ENCODE data around the gene TCTN1.
"Not testable (repeated sequence)": the region's sequence is repeated elsewhere in the genome, so short reads cannot be mapped to it uniquely, and the experiment has no call there.

The TCTN1 gene

GRCh38 chr12:110585231-110585799 is 28.6 kb upstream of the TCTN1 start:
- no peak for DNase-seq (ENCODE audit: low read depth, low spot score)

- not testable (repeated sequence) for DNase-seq (ENCODE audit: low read depth, low spot score)
These were observed 26.8 kb upstream of the TCTN1 start for GRCh38 chr12:110587102-110587501.

- no peak for DNase-seq (ENCODE audit: low read depth, low spot score)
These were observed 23.9 kb upstream of the TCTN1 start for GRCh38 chr12:110590059-110590458.

- DNase-seq (ENCODE audit: low read depth, low spot score), result no peak
These were observed 23.1 kb upstream of the TCTN1 start for GRCh38 chr12:110590806-110591326.

- DNase-seq (ENCODE audit: low read depth, low spot score), result no peak
These were observed 22.4 kb upstream of the TCTN1 start for GRCh38 chr12:110591451-110592051.

- DNase-seq (ENCODE audit: low read depth, low spot score), result no peak
These were observed 21.9 kb upstream of the TCTN1 start for GRCh38 chr12:110592078-110592477.

GRCh38 chr12:110592919-110593318 is 21.0 kb upstream of the TCTN1 start:
- not testable (repeated sequence) for DNase-seq (ENCODE audit: low read depth, low spot score)

- no peak for DNase-seq (ENCODE audit: low read depth, low spot score)
These were observed 16.0 kb upstream of the TCTN1 start for GRCh38 chr12:110597885-110598284.

GRCh38 chr12:110599334-110599733 is 14.6 kb upstream of the TCTN1 start:
- no peak for DNase-seq (ENCODE audit: low read depth, low spot score)

GRCh38 chr12:110600254-110600653 is 13.7 kb upstream of the TCTN1 start:
- no peak for DNase-seq (ENCODE audit: low read depth, low spot score)

GRCh38 chr12:110602085-110602814 is 11.7 kb upstream of the TCTN1 start:
- not testable (repeated sequence) for DNase-seq (ENCODE audit: low read depth, low spot score)

- DNase-seq (ENCODE audit: low read depth, low spot score), result no peak
These were observed 7.7 kb upstream of the TCTN1 start for GRCh38 chr12:110606253-110606611.

GRCh38 chr12:110613071-110613770 is 708 bp upstream of the TCTN1 start:
- no peak for DNase-seq (ENCODE audit: low read depth, low spot score)

- DNase-seq (ENCODE audit: low read depth, low spot score), result no peak
These were observed 1.2 kb downstream of the TCTN1 start for GRCh38 chr12:110615171-110615570.

GRCh38 chr12:110616471-110617115 is 2.7 kb downstream of the TCTN1 start:
- no peak for DNase-seq (ENCODE audit: low read depth, low spot score)

- no peak for DNase-seq (ENCODE audit: low read depth, low spot score)
These were observed 5.6 kb downstream of the TCTN1 start for GRCh38 chr12:110619534-110619953.

- DNase-seq (ENCODE audit: low read depth, low spot score), result no peak
These were observed 8.7 kb downstream of the TCTN1 start for GRCh38 chr12:110622582-110622981.

GRCh38 chr12:110627500-110628195 is 13.7 kb downstream of the TCTN1 start:
- DNase-seq (ENCODE audit: low read depth, low spot score), result no peak

- DNase-seq (ENCODE audit: low read depth, low spot score), result no peak
These were observed 21.1 kb downstream of the TCTN1 start for GRCh38 chr12:110635055-110635454.

- DNase-seq (ENCODE audit: low read depth, low spot score), result no peak
These were observed 22.6 kb downstream of the TCTN1 start for GRCh38 chr12:110636516-110636915.

- DNase-seq (ENCODE audit: low read depth, low spot score), result no peak
These were observed 24.0 kb downstream of the TCTN1 start for GRCh38 chr12:110637869-110638441.

All from brain pericyte (primary cell).